ENCODE data around the gene SENP5.

DNA sequence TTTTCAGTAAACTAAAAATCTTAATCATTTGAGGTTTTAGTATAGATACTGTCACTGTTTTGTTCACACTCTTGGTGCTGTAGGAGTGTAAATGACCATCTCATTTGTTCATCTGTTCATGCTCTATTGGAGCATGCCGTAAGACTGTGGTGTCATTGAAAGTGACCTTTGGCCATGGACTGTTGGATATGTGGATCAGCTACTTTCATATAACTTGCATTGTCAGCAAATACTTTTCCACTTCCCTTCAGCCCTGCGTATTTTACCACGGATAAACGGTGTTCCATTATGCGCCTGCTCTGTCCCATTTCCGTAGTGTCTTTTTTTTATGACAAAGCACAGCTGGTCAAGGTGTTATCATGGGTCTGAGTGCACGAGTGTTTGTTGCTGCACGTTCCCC is 32.6 kb upstream of the SENP5 start:
- TF ChIP-seq CTCF (IDR thresholded peaks at IDR 0.05) (no peak), ZFX (IDR thresholded peaks at IDR 0.05; ENCODE audit: borderline replicate concordance) (no peak)
